Measurements from ENCODE around the gene ZCCHC7.
"Not testable (repeated sequence)": the region's sequence is repeated elsewhere in the genome, so short reads cannot be mapped to it uniquely, and the experiment has no call there.

ZCCHC7 gene

DNA sequence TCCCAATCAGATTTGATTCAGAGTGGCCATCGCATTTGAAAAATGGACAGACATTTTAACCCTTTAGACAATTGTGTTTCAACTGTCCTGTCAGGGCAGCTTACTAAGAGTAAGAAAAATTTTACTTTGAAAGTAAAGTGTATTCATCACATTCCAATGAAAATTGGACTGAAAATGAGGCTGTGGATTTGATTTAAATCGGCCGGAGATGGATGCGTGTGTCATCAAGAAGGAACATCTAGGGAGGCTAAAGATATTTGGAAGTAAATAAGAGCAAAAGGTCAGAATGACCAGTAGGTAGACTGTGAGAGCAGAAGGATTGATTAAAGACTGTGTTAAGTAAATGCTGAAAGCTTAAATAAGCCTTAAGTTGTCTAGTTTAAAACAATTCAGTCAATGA, 1.5 kb downstream of the ZCCHC7 start:
- DNase-seq = no peak

DNA sequence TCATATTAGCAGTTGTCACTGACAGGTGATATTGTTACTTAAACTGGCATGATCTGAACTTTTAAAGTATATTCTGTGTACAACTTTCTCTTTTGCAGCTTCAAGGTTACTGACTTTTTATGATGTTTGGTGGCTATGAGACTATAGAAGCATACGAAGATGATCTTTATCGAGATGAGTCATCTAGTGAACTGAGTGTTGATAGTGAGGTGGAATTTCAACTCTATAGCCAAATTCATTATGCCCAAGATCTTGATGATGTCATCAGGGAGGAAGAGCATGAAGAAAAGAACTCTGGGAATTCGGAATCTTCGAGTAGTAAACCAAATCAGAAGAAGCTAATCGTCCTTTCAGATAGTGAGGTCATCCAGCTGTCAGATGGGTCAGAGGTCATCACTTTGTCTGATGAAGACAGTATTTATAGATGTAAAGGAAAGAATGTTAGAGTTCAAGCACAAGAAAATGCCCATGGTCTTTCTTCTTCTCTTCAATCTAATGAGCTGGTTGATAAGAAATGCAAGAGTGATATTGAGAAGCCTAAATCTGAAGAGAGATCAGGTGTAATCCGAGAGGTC, 5.9 kb downstream of the ZCCHC7 start:
- no peak for DNase-seq

DNA sequence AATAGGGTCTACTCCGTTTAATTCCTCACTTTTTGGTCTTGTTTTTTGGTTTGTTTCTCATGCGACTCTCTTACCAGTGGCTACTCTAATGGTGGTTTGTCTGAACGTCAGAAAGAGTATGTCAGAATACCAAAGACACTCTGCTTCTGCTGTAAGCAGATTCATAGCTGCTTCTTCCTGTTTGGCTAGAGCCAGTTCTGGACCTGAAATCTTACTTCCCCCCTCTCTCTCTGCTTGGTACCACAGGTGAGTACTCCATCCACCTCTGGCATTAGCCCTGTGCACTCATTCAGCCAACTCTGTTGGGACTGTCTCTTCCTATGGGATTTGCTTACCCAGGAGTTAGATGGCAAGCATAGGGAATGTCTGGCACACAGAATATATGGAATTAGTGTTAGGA, 6.6 kb downstream of the ZCCHC7 start:
- no peak for DNase-seq

DNA sequence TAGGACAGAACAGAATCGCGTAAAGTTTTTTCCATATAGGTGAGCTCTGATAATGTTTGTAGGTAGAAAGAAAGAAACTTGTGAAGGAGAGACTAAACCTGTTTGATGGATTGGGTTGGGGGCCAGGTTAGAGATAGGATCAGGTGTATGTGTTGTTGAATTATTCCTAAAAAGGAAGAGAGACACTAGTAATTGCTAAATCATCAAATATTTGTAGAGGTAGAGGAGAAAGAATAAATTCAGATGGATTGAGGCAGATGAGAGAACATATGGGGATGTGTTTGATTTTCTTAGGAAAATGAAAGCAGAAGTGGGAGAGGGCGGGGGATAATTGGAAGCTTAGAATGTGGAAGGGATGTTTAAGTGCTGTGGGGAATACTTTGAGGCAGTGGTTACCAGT, 7.7 kb downstream of the ZCCHC7 start:
- no peak for DNase-seq

DNA sequence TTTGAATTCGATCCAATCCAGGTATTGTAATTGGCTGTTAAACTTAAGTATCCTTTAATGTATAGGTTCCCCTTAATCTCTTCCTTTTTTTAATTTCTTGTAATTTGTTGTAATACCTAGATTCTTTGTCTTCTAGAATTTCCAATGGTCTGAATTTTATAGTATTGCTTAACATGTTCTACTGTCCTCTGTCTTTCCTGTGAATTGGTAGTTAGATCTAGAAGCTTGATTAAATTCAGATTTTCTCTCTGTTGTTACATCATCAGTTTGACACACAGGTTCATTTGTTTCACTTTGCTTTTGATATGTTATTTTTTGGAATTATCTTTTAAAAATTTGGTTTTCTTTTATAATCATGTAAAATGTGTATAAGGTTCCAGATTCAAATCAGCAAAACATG, 13.8 kb downstream of the ZCCHC7 start:
- no peak for DNase-seq

DNA sequence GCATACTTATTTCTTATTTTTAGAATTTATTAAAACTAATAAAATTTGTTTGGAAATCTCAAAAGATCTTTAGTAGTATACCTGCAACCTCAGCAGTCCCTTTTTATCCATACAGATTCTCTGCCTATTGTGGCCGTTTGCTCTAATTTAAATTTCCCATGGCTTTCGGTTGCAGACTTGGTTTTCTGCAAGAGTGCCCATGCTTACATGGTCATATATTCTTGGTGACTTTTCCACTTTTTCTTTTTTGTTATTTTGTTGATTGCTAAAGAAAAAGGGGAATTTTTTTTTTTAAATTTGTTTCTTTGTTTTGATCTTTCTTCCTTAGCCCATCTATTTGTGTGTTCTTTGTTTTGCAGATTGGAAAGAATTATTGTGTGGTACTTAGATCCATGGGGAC, 20.6 kb downstream of the ZCCHC7 start:
- no peak for DNase-seq

DNA sequence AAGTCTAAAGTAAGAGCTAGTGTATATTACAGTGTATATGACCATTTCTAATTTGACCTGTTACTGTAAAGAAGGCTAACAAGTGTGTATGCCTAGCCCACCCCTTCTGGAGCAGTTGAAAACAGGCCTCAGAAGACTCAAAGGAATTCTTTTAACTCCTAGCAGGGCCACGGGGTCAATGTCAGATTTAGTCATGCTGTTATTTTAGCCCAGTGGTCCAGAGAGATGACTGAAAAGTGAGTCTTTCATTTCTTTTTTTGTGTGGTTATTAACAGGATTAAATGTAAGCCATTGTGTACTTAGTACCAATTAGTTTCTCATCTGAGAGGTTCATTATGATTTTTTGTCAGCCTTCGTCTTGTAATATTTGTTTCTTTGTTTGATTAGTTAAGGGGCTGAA, 24.4 kb downstream of the ZCCHC7 start:
- DNase-seq = peak; percentile 24

DNA sequence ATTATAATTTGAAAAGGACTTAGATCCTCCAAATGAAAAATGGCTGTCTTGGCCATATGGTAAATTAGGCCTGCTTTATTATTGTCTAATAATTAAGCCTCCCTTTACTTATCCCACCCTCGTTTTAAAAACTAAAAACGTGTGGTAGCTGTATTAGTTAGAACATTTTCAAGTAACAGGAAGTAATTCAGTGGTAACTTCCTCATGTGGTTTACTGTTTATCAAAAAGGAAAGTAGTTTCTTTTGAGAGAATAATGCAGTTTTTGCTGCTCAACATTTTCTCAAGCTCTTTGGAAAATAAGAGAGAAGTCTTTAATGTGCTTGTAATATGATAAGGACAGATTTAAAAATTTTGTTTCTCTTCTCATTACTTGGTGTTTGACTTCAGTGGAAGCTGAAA, 26.0 kb downstream of the ZCCHC7 start:
- DNase-seq = no peak

DNA sequence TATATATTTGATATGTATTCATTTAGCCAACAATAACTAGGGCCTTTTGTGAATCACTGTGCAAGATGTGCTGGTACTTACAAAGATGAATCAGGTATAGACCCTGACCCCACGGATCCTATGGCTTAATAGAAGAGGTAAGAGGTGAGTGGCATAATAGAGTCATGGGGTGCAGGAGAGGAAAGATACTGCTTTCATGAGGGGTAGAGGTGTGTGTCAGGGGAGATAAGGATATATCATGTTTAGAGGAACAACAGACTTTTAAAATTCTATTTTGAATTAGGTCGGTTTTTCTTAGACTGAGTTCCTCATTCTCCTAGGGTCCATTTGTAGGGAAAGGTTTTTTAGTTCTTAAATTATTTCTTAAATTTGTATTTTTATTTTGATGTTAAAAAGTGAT, 27.8 kb downstream of the ZCCHC7 start:
- no peak for DNase-seq

DNA sequence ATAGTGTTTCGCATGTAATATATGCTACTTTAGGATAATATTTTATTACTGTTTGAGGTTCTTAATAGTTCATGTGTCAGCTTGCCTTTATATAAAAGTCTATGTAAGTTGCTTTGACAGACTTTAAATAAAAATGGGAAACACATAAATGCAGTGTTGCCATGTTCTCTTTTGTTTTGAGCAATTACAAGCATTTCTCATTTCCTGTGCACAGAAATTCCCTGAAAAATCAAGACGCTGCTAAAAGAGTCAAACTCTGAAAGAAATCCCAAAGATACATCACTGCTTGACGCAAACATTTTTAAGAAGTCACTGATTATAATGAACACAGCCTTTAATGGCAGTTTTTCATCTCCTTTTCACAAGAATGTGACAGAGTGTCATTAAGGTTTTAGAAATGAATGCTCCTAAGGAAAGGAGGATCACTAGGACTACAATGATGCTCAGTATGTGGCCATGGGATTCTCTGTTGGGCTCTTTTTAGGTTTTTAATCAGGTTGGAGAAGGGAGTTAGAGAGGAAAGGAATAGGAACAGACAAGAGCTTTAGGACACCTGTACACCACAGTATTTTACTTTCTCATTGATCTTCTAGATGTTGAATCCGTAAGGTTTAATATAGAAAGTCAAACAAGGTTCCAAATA, 29.4 kb downstream of the ZCCHC7 start:
- DNase-seq = no peak

DNA sequence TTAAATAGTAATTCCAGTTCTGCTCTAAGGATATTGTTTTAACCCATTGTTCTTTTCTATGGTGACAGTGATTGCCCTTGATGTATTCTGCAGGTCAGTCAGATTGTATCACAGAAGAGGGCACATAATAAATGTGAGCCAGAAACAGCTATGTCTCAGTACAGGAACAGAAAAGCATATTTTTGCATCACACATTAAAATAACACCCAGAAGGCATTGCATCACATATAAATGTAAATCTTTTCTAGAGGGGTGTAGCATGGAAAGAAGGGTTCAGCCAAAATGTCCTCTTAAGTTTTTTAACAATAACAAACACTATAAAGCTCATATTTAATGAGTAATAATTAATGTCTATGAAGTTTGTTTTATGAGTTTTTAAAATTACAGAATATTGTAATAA, 30.0 kb downstream of the ZCCHC7 start:
- no peak for DNase-seq

DNA sequence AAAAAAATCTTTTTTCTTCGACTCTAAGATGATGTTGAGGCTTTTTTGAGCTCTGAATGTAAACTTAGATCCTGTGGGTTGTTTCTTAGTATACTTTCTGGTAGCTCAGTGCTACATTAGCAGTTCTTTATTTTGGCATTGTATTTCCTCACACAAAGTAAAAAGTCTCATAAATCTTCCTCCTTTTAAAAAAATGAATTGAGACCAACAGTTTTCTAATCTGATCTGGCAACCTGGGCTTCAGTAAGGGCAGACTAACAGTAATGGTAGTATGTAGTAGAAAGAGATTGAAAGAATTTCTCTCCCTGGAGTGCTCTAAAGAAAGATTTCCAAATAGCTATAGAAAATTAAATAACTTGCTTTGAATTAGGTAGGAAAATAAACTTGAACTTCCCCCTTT, 31.4 kb downstream of the ZCCHC7 start:
- DNase-seq = no peak

DNA sequence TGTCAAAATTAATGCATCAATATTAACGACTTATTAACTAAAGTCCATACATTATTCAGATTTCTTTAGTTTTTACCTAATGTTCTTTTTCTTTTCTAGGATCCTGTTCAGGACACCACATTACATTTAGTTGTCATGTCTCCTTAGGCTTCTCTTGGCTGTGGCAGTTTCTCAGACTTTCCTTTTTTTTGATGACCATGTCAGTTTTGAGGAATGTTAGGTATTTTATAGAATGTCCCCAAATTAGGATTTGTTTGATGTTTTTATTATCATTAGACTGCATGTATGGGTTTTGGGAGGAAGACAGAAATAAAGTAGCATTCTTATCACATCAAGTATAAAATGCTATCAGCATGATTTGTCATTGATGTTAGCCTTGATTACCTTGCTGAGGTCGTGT, 32.0 kb downstream of the ZCCHC7 start:
- no peak for DNase-seq

DNA sequence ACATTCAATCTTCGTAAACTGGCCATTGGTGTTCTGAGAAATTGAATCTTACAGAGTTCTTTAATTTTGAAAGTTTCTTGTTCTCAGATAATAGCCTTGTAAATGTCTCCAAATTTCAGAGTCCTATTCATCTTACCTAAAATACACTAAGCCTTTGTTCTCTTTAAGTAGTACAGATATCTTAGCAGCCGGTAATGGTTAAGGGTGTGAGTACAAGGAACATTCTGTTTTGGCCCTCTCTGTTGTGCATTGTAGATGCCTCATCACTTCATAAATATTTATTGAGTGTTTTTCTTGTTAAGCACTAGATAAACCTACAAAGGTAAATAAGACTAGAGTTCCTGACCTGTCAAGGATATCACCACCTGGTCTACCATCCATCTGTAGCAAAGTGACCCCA, 35.2 kb downstream of the ZCCHC7 start:
- no peak for DNase-seq

DNA sequence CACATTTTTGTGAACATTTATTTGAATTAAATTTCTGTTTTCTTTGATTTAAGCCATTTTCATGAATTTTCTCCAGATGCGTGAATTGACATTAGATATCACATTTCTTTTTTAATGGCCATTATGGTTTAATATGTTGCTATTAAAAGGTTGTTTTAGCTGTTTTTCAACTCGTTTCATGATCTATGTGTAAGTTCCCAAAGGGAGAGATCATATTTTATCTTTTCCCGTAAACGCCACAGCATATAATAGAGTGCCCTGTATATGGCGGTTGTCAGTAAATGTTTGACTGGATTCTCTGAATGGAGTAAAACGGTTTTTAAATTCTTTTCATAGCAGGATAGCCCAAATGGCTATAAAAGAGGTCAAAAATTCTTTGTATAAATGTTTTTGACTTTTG, 35.8 kb downstream of the ZCCHC7 start:
- no peak for DNase-seq

DNA sequence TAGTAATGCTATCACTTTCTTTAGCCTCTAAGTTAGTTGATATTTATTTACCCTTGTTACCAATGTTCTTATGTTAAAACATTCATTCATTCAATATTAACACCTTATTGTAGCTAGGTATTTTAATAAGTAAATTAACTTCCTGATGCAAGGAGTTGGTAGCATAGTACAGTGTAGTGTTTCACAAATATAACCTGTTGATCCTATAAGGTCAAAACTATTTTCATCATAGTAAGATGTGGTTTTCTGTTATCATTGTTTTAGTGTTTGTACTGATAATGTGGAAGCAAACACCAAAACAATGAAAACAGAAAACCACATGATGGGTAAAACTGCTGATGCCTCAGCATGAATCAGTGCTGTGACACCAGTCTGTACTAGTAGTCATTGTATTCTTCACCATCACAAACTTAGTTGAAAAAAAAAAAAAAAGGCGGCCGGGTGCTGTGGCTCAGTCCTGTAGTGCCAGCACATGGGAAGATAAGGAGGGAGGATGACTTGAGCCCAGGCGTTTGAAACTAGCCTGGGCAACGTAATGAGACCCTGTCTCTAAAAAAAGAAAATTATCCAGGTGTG, 36.5 kb downstream of the ZCCHC7 start:
- DNase-seq = no peak

DNA sequence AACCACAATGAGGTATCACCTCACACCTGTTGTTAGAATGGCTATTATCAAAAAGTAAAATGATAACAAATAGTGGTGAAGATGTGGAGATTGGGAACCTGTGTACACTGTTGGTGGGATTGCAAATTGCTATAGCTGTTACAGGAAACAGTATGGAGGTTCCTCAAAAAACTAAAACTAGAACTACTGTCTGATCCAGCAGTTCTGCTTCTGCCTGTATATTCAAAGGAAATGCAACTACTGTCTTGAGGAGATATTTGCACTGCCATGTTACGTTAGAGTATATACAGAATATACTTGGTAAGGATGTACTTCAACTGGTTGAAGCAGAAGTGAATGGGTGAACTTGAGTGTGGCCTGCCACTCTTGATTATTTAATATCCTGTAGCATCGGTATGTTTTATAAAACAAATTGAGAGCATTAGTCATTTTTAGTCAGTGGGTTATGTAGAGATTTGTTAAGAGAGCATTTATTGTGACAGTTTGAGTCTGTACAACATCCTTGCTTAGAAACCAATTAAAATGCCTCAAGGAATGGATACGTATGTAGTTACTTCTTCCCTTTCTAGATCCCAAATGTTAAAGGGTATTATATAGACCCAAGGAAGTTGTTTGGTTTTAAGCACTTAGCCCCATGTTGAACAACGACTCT, 37.5 kb downstream of the ZCCHC7 start:
- no peak for DNase-seq

DNA sequence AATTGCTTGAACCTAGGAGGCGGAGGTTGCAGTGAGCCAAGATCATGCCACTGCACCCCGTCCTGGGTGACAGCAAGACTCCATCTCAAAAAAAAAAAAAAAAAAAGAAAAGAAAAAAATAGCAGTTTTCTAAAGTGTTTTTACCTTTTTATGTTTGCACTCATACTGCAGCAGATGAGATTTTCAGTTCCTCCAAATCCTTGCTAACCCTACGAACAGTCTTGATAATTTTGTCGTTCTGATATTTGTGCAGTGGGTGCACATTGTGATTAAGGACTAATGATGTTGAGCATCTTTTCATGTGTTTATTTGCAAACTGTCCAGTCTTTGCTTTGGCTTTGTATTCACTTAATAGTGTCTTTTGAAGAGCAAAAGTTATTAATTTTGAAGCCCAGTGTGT, 42.9 kb downstream of the ZCCHC7 start:
- DNase-seq = no peak

DNA sequence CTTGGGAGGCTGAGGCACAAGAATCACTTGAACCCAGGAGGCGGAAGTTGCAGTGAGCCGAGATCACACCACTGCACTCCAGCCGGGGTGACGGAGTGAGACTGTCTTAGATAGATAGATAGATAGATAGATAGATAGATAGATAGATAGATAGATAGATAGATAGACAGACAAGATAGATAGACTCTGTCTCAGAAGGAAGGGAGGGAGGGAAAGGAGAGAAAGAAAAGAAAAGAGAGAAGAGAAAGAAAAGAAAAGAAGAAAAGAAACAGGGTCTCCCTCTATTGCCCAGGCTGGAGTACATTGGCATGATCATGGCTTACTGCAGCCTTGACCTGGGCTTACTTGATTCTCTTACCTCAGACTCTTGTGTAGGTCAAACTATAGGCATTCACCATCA, 44.0 kb downstream of the ZCCHC7 start:
- DNase-seq = not testable (repeated sequence)

DNA sequence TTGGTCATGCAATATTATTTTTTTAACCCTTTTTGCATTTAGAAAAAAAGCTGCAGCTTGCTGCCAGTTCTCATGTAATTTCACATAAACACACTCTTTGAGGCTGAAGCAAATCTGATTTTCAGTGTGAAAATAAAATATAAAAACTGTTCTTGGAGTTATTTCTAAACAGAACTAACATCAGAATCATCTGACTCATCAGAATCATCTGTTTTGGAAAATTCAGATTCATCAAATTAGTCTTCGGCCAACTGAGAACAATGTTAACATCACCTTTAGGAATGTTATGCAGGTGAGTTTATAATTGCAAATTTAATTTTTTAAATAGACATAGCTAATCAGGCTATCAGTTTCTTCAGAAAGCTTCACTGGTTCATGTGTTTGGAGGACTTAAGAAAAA, 45.3 kb downstream of the ZCCHC7 start:
- DNase-seq = no peak

DNA sequence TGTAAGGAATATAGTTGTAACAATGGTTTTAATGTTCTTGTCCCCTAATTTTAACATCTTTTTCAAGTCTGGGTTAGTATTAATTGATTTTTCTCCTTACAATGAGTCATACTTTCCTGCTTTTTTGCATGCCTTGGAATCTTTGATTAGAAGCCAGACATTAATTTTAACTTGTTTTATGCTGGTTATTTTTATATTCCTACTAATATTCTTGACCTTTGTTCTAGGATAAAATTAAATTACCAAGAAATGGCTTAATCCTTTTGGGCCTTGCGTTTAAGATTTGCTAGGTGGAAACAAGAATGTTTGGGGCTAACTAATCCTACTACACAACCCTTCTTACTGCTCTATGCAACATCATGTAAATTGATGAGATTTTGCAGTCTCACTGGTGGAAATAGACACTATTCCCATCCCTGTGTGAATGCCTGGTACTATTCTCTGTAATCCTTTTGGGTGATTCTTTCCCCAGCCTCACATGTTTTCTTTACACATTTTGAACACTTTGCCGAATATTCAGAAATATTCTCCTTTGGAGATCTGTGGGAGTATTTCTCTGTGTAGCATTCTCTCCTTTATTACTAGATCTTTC, 47.2 kb downstream of the ZCCHC7 start:
- no peak for DNase-seq

DNA sequence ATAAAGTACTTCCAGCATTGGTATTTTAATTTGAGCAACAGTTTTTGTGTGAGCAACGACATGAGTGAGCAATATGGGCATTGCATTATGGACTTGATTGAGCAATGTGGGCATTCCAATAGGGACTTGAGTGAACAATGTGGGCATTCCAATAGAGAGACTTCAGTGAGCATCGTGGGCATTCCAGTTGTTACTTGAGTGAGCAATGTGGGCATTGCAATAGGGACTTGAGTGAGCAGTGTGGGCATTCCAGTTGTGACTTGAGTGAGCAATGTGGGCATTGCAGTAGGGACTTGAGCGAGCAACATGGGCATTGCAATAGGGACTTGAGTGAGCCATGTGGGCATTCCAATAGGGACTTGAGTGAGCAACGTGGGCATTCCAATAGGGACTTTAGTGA, 52.2 kb downstream of the ZCCHC7 start:
- DNase-seq = no peak

DNA sequence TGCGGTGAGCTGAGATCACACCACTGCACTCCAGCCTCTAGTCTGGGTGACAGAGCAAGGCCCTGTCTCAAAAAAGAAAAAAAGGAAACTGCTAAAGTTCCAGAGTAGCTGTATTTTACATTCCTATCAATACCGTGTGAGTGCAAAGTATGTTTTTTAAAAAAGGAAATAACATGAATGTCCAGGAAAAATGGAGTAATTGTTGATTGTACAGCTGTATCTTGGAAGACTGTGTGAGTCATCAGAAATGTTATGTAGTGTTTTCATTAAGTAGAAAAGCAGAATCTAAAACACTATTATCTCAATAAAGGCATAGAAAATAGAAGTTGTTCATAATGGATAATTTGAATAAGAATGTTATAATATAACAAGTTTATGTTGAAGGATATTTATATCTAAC, 53.9 kb downstream of the ZCCHC7 start:
- no peak for DNase-seq

DNA sequence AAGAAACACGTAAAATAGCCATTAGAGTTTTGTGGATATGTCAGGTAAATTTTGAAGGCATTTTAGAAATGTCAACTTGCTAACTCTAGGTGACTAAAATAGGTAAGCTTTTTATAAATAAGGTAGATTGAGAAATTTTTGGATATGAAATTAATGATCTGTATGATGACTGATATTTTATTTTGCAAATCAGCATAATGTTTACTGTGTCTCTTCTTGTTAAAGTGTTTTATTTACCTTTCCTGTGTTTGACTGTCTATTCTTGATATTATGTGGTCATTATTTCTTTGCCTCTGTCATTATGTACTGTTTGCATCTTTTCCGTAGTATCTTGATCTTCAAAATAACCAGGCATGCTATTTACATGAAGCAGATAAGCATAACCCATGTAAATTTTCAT, 58.4 kb downstream of the ZCCHC7 start:
- DNase-seq = no peak

Data from NCI-H82 (cell line).